ENCODE measurements around the gene MON1A.
A peak's percentile ranks its signal among the peaks of the same experiment; 100 is the strongest.

Gene MON1A

GRCh38 chr3:49872801-49873281 is 56.8 kb downstream of the MON1A start:
- TF ChIP-seq, protein P1, sequence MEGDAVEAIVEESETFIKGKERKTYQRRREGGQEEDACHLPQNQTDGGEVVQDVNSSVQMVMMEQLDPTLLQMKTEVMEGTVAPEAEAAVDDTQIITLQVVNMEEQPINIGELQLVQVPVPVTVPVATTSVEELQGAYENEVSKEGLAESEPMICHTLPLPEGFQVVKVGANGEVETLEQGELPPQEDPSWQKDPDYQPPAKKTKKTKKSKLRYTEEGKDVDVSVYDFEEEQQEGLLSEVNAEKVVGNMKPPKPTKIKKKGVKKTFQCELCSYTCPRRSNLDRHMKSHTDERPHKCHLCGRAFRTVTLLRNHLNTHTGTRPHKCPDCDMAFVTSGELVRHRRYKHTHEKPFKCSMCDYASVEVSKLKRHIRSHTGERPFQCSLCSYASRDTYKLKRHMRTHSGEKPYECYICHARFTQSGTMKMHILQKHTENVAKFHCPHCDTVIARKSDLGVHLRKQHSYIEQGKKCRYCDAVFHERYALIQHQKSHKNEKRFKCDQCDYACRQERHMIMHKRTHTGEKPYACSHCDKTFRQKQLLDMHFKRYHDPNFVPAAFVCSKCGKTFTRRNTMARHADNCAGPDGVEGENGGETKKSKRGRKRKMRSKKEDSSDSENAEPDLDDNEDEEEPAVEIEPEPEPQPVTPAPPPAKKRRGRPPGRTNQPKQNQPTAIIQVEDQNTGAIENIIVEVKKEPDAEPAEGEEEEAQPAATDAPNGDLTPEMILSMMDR (conservative IDR thresholded peaks at IDR 0.05; ENCODE audit: low read depth, low read length) = no peak
- peak; percentile 39 for DNase-seq (ENCODE audit: low read depth)
- H3K4me3 ChIP-seq (ENCODE audit: low read length) = no peak overlapping the region

DNA sequence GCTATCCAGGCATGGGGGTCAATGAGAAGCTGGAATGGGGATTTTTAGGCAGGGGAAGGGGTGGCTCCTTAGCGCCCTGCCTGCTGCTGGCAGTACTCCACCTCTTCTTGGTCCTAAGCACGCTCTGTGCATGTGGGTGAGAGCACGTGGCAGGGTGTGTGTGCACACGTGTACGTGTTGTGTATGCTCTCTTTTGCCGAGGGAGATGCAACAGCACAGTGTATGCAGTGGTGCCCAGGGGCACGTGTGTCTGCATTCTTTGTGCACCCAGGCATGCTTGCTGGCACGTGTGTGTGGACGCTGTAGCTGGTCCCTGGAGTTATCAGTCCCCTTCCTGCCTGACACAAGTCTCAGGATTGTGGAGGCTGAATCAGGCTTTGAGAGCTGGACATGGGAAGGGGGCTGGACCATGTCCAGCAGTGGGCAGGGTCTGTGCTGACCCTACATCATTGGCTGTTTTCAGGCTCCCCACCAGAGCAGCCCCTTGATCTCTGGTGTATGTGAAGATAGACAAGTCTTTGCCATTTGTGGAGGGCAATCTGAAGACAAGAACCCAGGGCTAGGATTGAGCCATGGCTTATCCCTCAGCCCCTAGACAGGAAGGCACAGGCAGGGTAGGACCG is 58.0 kb downstream of the MON1A start:
- H3K4me3 ChIP-seq (ENCODE audit: low read length) = no peak overlapping the region
- no peak for DNase-seq (ENCODE audit: low read depth)
- TF ChIP-seq, protein P1 (conservative IDR thresholded peaks at IDR 0.05; ENCODE audit: low read depth, low read length) = no peak

DNA sequence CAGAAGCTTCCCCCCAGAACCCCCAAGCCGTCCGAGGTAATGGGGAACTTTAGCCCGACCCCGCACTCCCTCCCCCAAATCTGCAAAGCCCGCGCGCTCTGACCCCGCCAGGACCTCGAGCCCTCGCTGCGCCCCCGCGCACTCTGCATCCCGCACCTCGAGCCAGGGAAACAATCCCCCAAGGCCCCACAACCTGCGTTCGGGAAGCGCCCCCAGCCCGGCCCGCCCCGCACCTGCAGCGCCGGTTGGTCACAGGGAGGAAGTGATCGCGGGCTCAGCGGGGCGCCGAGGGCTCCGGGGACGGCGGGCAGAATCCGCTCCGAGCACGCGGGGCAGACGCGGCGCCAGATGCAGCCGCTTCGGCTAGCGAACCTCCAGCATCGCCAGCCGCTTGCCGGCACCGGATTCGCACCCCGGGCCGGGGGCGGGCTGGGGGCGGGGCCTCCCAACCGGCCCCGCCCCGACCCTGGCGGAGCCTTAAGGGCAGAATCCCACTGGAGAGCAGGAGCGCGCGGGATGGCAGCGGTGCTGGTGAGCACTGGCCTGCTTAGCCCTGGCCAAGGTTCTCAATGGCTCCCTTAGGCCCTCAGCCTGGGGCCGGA is 60.0 kb downstream of the MON1A start, which contains the start of gene CAMKV:
TSS of gene CAMKV (minus strand) at position 382 of the 602 bp plus-strand sequence. CDS start 7,518 bp downstream, outside the sequence.
- TF ChIP-seq, protein P1 (conservative IDR thresholded peaks at IDR 0.05; ENCODE audit: low read depth, low read length) = no peak
- H3K4me3 ChIP-seq (ENCODE audit: low read length) = peak within 1 kb of the TSS; percentile 12
- DNase-seq (ENCODE audit: low read depth) = no peak

DNA sequence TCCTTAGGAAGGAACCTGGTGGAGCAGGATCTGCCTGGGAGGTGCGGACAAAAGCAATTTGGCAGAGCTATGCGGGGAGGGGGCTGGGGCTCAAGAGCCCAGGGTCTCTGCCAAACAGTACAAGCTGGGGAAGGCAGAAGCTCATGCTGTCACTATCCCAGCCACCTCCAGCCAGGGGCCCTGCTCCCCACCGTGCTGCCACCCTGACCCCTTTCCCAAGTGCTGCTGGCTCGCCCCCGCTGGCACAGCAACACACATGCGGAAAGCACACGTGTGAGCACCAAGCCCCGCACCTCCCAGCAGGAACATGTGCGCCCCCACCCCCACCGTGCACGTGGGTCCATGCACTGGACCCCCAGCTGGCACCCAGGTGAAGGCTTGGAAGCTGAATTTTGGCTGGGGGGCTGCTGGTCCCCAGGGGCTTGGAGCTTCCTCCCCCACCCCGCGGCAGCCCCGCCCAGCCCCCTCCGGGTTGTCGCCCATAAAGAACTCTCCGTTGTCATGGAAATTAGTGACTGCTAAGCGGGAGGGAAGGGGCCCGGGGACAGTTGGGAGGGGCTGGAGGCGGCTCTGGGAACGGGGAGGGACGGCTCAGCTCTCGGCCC is 60.6 kb downstream of the MON1A start:
- no peak for DNase-seq (ENCODE audit: low read depth)
- TF ChIP-seq, protein P1 (conservative IDR thresholded peaks at IDR 0.05; ENCODE audit: low read depth, low read length) = no peak
- H3K4me3 ChIP-seq (ENCODE audit: low read length) = peak overlapping the region; percentile 12

- H3K4me3 ChIP-seq (ENCODE audit: low read length) = no peak overlapping the region
- DNase-seq (ENCODE audit: low read depth) = no peak
- TF ChIP-seq, protein P1 (conservative IDR thresholded peaks at IDR 0.05; ENCODE audit: low read depth, low read length) = no peak
Observed at GRCh38 chr3:49867871-49868321, 61.7 kb downstream of the MON1A start.

- TF ChIP-seq, protein P1 (conservative IDR thresholded peaks at IDR 0.05; ENCODE audit: low read depth, low read length) = no peak
- no peak for DNase-seq (ENCODE audit: low read depth)
Observed at GRCh38 chr3:49867400-49867799, 62.2 kb downstream of the MON1A start.

More at GRCh38 chr3:49867400-49867799, 62.2 kb downstream of the MON1A start:
- H3K4me3 ChIP-seq (ENCODE audit: low read length) = no peak overlapping the region

All from retinal pigment epithelial cell (primary cell).